NB4 (cell line): Measurements from ENCODE around the gene MRI1.

Experiments used
- DNase-seq: peaks from one replicate; pipeline ENCODE4 v3.0.0; 2010; ENCODE audit warnings: low read depth
- H3K4me3 ChIP-seq: one replicate; pipeline ENCODE4 v1.5.1; 2011; ENCODE audit warnings: mild to moderate bottlenecking, low read depth, low read length, moderate library complexity
- MYC ChIP-seq: IDR thresholded peaks from 2 replicates; pipeline ENCODE4 v1.6.1; 2011; ENCODE audit warnings: low read depth, low read length
- POLR2A ChIP-seq: IDR thresholded peaks from 2 replicates; pipeline ENCODE4 v1.6.1; 2011; ENCODE audit warnings: mild to moderate bottlenecking; ENCODE audit not compliant: insufficient read length; ENCODE audit errors: extremely low read depth
- TF ChIP-seq, protein P1 (sequence below): IDR thresholded peaks from 2 replicates; pipeline ENCODE4 v1.6.1; 2011; ENCODE audit warnings: low read depth, low read length
- TF ChIP-seq, protein P2 (sequence below): IDR thresholded peaks from one replicate; pipeline ENCODE4 v1.5.1; 2012; ENCODE audit warnings: low read depth, low read length

The MRI1 gene

DNA sequence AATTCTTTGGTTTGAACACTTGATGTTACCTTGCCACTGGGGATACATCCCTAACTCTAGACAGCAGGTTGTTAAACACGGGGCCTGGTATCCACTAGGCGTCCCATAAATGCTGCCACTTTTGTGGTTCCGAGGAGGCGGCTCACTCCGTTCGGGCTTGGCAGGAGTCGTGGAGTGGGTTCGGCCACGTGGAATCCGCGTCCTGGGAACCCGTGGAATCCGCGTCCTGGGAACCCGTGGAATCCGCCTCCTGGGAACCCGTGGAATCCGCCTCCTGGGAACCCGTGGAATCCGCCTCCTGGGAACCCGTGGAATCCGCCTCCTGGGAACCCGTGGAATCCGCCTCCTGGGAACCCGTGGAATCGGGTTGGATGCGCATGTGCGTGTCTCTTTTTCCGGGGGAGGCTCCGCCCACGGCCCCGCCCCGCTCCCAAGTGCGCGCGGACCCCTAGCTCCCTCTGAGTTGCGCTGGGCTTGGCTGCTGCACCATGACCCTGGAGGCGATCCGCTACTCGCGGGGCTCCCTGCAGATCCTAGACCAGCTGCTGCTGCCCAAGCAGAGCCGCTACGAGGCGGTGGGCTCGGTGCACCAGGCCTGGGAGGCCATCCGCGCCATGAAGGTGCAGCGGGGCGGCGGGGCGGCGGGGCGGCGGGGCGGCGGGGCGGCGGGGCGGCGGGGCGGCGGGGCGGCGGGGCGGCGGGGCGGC, at the start of gene MRI1:
Gene MRI1, plus strand, starts transcription at position 422 of the 707 bp plus-strand sequence. Its CDS starts 67 bp downstream, at position 489.
- peak within 1 kb of the TSS; percentile 88 for H3K4me3 ChIP-seq
- peak; percentile 85 for DNase-seq
- TF ChIP-seq POLR2A, result peak; percentile 73
- TF ChIP-seq, protein P1, sequence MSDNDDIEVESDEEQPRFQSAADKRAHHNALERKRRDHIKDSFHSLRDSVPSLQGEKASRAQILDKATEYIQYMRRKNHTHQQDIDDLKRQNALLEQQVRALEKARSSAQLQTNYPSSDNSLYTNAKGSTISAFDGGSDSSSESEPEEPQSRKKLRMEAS, result peak; percentile 78
- TF ChIP-seq, protein P2, sequence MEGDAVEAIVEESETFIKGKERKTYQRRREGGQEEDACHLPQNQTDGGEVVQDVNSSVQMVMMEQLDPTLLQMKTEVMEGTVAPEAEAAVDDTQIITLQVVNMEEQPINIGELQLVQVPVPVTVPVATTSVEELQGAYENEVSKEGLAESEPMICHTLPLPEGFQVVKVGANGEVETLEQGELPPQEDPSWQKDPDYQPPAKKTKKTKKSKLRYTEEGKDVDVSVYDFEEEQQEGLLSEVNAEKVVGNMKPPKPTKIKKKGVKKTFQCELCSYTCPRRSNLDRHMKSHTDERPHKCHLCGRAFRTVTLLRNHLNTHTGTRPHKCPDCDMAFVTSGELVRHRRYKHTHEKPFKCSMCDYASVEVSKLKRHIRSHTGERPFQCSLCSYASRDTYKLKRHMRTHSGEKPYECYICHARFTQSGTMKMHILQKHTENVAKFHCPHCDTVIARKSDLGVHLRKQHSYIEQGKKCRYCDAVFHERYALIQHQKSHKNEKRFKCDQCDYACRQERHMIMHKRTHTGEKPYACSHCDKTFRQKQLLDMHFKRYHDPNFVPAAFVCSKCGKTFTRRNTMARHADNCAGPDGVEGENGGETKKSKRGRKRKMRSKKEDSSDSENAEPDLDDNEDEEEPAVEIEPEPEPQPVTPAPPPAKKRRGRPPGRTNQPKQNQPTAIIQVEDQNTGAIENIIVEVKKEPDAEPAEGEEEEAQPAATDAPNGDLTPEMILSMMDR, result no peak
- TF ChIP-seq MYC, result peak; percentile 49; the same call in 1 of the 2 replicates

DNA sequence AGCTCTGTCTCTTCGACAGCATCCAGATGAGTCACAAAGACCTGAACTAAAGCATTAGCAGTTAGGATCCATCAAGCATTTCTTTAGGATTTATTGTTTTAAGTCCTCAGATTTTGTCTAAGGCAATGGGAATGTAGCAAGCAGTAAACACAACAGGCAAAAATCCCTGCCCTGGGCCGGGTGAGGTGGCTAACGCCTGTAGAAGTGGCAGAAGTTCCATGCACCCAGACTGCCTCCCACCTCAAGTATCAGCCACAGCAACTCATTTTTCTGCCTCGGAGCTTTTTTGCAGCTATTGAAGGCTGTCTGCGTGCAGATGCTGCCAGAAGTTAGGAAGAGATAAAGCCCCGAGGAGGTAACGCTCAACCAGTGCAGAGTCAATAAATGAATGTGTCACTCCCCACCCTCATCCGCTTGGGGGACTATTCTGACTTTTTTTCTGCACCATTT, 47.1 kb upstream of the MRI1 start:
- DNase-seq, result peak; percentile 16
- no peak overlapping the region for H3K4me3 ChIP-seq
- TF ChIP-seq MYC (no peak), POLR2A (no peak)
- TF ChIP-seq, protein P1, result no peak
- TF ChIP-seq, protein P2, result no peak

DNA sequence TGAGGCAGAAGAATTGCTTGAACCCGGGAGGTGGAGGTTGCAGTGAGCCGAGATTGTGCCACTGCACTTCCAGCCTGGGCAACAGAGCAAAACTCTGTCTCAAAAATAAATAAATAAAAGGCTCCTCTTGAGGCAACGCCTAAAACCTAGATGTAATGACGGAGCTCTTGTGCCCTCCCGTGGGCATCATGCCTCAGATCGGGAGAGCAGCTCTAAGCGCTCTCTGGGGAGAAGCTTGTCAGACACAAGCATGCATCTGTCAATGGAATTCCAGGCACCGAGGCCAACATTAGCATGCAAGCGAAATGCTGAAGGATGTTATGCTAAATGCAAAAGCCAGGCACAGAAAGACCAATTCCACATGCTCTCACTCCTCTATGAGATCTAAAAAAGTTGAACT, 45.6 kb upstream of the MRI1 start:
- H3K4me3 ChIP-seq, result no peak overlapping the region
- DNase-seq, result peak; percentile 41
- TF ChIP-seq POLR2A, result no peak
- no peak for TF ChIP-seq MYC
- TF ChIP-seq, protein P1, result no peak
- TF ChIP-seq, protein P2, result no peak

DNA sequence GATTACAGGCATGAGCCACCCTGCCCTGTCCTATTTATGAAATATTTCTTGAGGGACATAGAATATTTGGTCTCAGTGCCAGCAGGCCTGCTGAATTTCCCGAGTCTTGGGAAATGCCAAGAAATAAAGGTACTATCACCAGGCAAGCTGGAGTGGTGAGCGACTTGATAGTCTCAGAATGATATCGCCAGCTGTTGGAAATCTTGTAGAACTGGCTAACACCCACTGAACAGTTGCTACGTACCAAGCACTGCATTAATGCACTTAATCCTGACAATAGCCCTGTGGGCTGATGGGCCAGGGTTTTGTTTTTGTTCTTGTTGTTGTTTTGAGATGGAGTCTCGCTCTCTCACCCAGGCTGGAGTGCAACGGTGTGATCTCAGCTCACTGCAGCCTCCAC, 42.2 kb upstream of the MRI1 start:
- H3K4me3 ChIP-seq, result no peak overlapping the region
- TF ChIP-seq, protein P2, result no peak
- TF ChIP-seq POLR2A, result no peak
- no peak for TF ChIP-seq MYC
- TF ChIP-seq, protein P1, result no peak
- DNase-seq, result no peak

DNA sequence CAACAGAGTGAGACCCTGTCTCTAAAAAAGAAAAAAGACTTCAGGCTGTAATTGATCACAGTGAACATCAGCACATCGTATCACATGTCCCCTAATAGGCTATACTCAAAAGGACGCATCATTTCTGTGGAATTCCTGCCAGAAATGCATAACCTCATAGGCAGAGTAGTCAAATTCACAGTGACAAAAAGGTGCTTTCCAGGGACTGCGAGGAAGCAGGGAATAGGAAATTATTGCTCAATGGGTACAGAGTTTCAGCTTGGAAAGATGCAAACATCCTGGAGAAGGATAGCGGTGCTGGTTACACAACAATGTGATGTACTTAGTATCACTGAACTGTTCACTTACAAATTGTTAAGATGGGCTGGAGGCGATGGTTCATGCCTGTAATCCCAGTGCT, 41.1 kb upstream of the MRI1 start:
- no peak for DNase-seq
- TF ChIP-seq, protein P2, result no peak
- no peak for TF ChIP-seq POLR2A
- no peak for TF ChIP-seq MYC
- TF ChIP-seq, protein P1, result no peak
- no peak overlapping the region for H3K4me3 ChIP-seq
